Fibroblast of pulmonary artery (primary cell): ENCODE results near the gene SULT1A3.
"Not testable (repeated sequence)": the region's sequence is repeated elsewhere in the genome, so short reads cannot be mapped to it uniquely, and the experiment has no call there.

ENCODE experiments used
- DNase-seq: peaks from one replicate; pipeline ENCODE4 v3.0.0-alpha.2; 2010; ENCODE audit warnings: low read depth
- H3K4me3 ChIP-seq: replicated peaks from 2 replicates; pipeline ENCODE4 v1.5.1; 2011; ENCODE audit warnings: low read depth, mild to moderate bottlenecking, control low read depth, low read length, moderate library complexity
- CTCF ChIP-seq: IDR thresholded peaks from 2 replicates; pipeline ENCODE4 v1.5.1; 2011; ENCODE audit warnings: mild to moderate bottlenecking, control low read depth, low read length, inconsistent platforms; ENCODE audit errors: missing control alignments

Gene SULT1A3

GRCh38 chr16:30199049-30199448, at the start of gene SULT1A3:
Gene SULT1A3, plus strand, starts transcription at chr16:30199255. Its CDS starts 1,474 bp downstream, at chr16:30200729.
- not testable (repeated sequence) for H3K4me3 ChIP-seq, DNase-seq

DNA sequence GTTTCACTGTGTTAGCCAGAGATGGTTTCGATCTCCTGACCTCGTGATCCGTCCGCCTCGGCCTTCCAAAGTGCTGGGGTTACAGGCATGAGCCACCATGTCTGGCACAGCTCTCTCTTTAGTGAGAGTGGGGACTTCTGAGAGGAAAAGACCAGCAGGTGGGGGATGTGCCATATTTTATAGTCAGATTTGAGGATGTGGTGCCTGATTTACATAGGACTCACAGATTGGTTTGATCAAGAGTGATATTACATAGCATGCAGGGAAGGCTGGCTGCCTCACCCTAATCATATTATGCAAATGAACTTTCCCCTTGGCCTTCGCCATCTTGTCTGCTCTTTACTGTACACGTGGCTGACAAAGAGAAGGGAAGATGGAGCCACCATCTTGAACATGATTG, 48.0 kb upstream of the SULT1A3 start:
- no peak for DNase-seq
- no peak for TF ChIP-seq CTCF
- H3K4me3 ChIP-seq: no peak overlapping the region

GRCh38 chr16:30152517-30152916, 46.5 kb upstream of the SULT1A3 start:
- no peak for TF ChIP-seq CTCF
- DNase-seq: no peak
- no peak overlapping the region for H3K4me3 ChIP-seq

- TF ChIP-seq CTCF: no peak
- no peak for DNase-seq
- H3K4me3 ChIP-seq: no peak overlapping the region
Measured at GRCh38 chr16:30155188-30155587, 43.9 kb upstream of the SULT1A3 start.

GRCh38 chr16:30157214-30157613, 41.8 kb upstream of the SULT1A3 start:
- no peak overlapping the region for H3K4me3 ChIP-seq
- no peak for DNase-seq
- TF ChIP-seq CTCF: no peak

- no peak for TF ChIP-seq CTCF
- no peak for DNase-seq
- no peak overlapping the region for H3K4me3 ChIP-seq
Measured at GRCh38 chr16:30163538-30163937, 35.5 kb upstream of the SULT1A3 start.

- H3K4me3 ChIP-seq: no peak overlapping the region
- no peak for TF ChIP-seq CTCF
- no peak for DNase-seq
Measured at GRCh38 chr16:30166202-30166902, 32.7 kb upstream of the SULT1A3 start.

- not testable (repeated sequence) for DNase-seq, H3K4me3 ChIP-seq
Measured at GRCh38 chr16:30168746-30169145, 30.3 kb upstream of the SULT1A3 start.

- not testable (repeated sequence) for DNase-seq, H3K4me3 ChIP-seq
Measured at GRCh38 chr16:30169416-30169815, 29.6 kb upstream of the SULT1A3 start.

DNA sequence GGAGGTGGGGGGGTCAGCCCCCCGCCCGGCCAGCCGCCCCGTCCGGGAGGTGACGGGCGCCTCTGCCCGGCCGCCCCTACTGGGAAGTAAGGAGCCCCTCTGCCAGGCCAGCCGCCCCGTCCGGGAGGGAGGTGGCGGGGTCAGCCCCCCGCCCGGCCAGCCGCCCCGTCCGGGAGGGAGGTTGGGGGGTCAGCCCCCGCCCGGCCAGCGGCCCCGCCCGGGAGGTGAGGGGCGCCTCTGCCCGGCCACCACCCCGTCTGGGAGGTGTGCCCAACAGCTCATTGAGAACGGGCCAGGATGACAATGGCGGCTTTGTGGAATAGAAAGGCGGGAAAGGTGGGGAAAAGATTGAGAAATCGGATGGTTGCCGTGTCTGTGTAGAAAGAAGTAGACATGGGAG, 28.9 kb upstream of the SULT1A3 start:
- DNase-seq, H3K4me3 ChIP-seq: not testable (repeated sequence)
